Esophagus muscularis mucosa (tissue), 4 donors: ENCODE data around the gene KCTD11. TPM values are rescaled to one million over a fixed set of nuclear protein-coding genes. Genes with fewer than 3 reads are reported as not detected.

Experiments
- DNase-seq: peaks from one replicate; pipeline ENCODE4 v3.0.0-alpha.2; 2017; ENCODE audit errors: extremely low spot score
- H3K27ac ChIP-seq, 4 donors: fragments of 200-600 bp; sonication (generic); replicated peaks in 1 of 4; 1 replicate in 3 of 4; 2 replicates in 1 of 4; pipeline ENCODE4 v1.5.1; 2016 to 2019; ENCODE audit warnings: mild to moderate bottlenecking in 1 of 4
- H3K27me3 ChIP-seq, 4 donors: fragments of 200-600 bp; sonication (generic); one replicate each; pipeline versions ENCODE4 v1.5.1 to v1.6.0; 2016 to 2019
- H3K36me3 ChIP-seq, 4 donors: fragments of 200-600 bp; sonication (generic); one replicate each; pipeline ENCODE4 v1.5.1; 2016 to 2019
- H3K4me1 ChIP-seq, 4 donors: fragments of 200-600 bp; sonication (generic); one replicate each; pipeline ENCODE4 v1.5.1; 2016 to 2019
- H3K4me3 ChIP-seq, 4 donors: fragments of 200-600 bp; sonication (generic); 1 replicate in 2 of 4; 2 replicates in 2 of 4; pipeline ENCODE4 v1.5.1; 2016 to 2019; ENCODE audit warnings: mild to moderate bottlenecking in 4 of 4, moderate library complexity in 1 of 4
- H3K9me3 ChIP-seq, 4 donors: fragments of 200-600 bp; sonication (generic); 1 replicate in 3 of 4; 2 replicates in 1 of 4; pipeline ENCODE4 v1.5.1; 2016 to 2019
- EP300 ChIP-seq: sonication (generic); formaldehyde crosslinking; IDR thresholded peaks from one replicate; pipeline ENCODE4 v1.6.1; 2017; ENCODE audit warnings: antibody characterized with exemption
- POLR2A ChIP-seq: fragments of 450-650 bp; IDR thresholded peaks from one replicate; pipeline ENCODE4 v1.6.1; 2017; ENCODE audit warnings: antibody characterized with exemption, moderate library complexity, mild to moderate bottlenecking, low read depth
- POLR2AphosphoS5 ChIP-seq, 2 donors: sonication (generic); formaldehyde crosslinking; IDR thresholded peaks; one replicate each; pipeline ENCODE4 v1.6.1; 2017; ENCODE audit warnings: antibody characterized with exemption in 2 of 2
- WGBS: methylation state at CpG from one replicate; pipeline ENCODE4 v1.1.5; 2018; 5-methylcytosine and 5-hydroxymethylcytosine counted together
- intact Hi-C: fragments of 100-400 bp; cut with DNase I; formaldehyde crosslinking; loops from one replicate; pipeline ENCODE4 v1.15.1; 2023
- total RNA-seq, 4 donors: library from RNA; depleted of rRNA; stranded (reverse); fragments of >200 nt; gene quantifications; one replicate each; pipeline versions ENCODE4 v1.1.0 to v1.2.1, GENCODE V29; 2016
- TF ChIP-seq, protein P1 (sequence below), 3 experiments: fragments of 200-600 bp in 2 of 3; fragments of 450-650 bp in 1 of 3; sonication (generic) in 2 of 3; IDR thresholded peaks; one replicate each; pipeline ENCODE4 v1.5.1; 2017 to 2019; ENCODE audit warnings: antibody characterized with exemption in 3 of 3, mild to moderate bottlenecking in 2 of 3, moderate library complexity in 1 of 3

KCTD11 gene
- total RNA-seq, 4 donors from 2014 or later, result 9.1 to 18.2 (median 13.3) TPM

DNA sequence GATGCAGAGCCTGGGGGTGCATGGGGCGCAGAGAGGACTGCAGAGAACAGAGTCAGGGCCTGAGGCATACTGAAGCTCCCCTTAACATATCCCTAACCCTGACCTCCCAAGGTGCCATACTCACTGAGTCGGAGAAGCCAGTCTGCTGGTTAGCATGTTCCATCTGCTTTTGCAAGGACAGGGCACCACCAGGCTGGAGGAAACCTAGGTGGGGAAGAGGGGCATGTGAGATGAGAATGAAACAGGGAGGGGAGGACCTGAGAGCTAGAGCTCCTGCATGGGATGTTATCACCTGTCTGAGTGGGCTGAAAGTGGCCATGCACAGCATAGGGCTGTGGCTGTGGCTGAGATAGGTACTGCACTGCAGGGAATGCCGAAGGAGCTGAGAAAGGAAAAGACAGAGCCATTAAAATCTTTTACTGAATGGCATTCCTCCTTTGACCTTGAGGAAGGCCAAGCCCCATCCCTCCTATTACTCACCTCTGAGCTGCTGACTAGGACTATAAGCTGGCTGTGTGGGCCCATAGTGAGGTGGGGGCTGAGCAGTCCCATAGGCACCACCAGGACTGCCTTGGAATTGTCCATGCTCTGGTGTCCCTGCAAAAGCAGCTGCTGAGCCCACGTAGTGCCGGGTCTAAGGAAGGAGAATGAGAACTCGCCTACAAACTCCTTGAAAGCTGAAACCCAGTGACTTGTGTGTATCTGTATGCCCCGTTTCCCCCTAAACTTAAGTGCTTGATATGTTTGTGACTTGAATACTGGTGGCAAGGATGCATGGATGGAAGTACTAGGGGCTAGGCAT lies 38.7 kb upstream of the KCTD11 start:
- TF ChIP-seq POLR2A, result no peak
- TF ChIP-seq, protein P1, sequence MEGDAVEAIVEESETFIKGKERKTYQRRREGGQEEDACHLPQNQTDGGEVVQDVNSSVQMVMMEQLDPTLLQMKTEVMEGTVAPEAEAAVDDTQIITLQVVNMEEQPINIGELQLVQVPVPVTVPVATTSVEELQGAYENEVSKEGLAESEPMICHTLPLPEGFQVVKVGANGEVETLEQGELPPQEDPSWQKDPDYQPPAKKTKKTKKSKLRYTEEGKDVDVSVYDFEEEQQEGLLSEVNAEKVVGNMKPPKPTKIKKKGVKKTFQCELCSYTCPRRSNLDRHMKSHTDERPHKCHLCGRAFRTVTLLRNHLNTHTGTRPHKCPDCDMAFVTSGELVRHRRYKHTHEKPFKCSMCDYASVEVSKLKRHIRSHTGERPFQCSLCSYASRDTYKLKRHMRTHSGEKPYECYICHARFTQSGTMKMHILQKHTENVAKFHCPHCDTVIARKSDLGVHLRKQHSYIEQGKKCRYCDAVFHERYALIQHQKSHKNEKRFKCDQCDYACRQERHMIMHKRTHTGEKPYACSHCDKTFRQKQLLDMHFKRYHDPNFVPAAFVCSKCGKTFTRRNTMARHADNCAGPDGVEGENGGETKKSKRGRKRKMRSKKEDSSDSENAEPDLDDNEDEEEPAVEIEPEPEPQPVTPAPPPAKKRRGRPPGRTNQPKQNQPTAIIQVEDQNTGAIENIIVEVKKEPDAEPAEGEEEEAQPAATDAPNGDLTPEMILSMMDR (IDR thresholded peaks at IDR 0.05), result peak in 1 of 3 experiments; percentile 17
- intact Hi-C loops, result no loop called here
- WGBS, result 89% methylated on average over 7 of the region's 7 CpGs
- Histone ChIP-seq H3K4me1 (peaks cover 56 to 73% (median 67%) of the 10 kb centered on the region in 4 donors), H3K27ac (peak overlapping the region; percentile 84 to 94 (median 93)), H3K9me3 (no peaks in the 10 kb centered on the region), H3K4me3 (no peak overlapping the region), H3K36me3 (peaks cover 56 to 75% (median 65%) of the 10 kb centered on the region in 4 donors), H3K27me3 (no peaks in the 10 kb centered on the region)
- no peak for DNase-seq

DNA sequence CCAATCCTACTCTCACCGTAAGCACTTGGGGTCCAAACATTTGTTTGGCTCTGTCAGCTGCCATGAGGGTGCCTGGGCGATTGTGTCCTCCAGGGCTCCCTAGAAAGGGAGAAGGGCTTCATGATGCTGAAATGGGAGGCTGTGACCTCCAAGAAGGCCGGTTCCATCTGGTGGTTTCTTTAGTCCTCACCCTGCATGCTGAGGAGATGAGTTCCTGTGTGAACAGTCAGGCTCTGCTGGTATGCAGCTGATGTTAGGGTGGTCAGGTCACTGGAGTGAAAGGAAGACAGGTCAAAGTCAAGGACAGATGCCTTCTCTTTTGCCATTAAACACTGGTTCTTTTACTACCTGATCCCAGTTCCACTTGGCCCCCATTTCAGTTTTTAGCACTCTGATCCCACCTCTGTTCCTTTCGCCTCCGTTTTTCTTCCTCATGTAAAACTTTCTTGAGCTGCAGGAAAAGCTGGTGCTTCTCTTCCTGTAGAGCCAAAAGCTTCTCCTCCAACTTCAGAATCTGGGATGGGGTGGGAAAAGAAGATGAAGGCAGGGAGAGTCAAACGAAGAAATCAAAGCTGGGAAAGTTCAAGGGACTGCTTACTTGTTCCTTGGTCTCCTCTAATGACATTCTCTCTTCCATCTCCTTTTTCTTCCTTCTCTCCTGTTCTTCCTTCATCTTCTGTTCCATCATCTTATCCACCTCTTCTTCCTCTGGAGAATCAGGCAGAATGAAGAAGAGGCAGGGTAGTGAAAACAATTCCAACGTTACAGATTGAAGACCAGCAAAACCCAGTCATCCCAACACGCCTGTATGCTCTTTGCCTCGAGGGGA lies 37.9 kb upstream of the KCTD11 start:
- H3K4me1 ChIP-seq, result peaks cover 53 to 64% (median 60%) of the 10 kb centered on the region in 4 donors
- peaks cover 64 to 84% (median 74%) of the 10 kb centered on the region in 4 donors for H3K36me3 ChIP-seq
- intact Hi-C loops, result no loop called here

DNA sequence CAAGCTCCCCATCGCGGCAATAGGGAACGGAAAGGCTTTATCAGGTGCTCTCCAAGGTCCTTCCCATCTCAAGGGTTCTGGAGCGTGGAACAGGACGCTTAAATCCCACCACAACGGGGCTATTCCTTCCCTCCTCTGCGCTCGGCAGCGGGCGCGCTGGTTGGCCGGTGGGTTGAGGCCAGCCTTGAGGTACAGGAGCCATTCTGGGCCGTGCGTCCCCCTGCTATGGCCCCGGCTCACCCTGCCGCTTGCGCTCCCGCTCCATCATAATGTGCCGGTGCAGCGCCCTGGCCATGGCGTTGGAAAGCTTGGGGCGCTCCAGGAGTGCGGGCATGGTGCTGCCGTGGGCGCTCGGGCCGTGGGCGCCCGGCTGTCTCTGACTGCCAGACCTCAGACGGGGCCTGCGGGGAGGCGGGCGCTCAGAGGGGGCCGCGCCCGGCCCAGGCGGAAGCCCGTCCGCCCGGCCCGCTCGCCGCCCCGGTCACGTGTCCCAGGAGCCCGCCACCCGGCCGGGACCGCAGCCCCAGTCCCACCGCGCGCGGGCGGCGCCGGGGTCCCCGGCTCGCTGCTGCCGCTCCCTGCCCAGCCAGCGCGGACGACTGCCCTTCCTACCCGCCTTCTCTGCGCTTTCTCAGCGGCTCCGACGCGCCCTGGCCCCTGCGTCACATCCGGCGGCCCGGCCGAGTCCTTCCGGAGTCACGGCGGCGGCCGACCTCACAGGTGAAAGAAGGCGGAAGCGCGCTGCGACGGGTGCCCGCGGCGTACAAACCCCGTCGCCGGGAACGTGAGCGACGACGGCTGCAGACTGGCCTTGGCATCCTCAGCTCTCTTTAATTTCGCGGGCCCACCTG lies 37.0 kb upstream of the KCTD11 start, which contains the start of gene GPS2:
Gene GPS2, minus strand, starts transcription at position 642 of the 851 bp plus-strand sequence. Its CDS starts 308 bp downstream, at position 334.
- Histone ChIP-seq H3K27ac (peak within 1 kb of the TSS; percentile 84 to 94 (median 93)), H3K4me3 (peak within 1 kb of the TSS; percentile 74 to 93 (median 90)), H3K4me1 (peaks cover 45 to 56% (median 52%) of the 10 kb centered on the region in 4 donors), H3K36me3 (peaks cover 59 to 86% (median 73%) of the 10 kb centered on the region in 4 donors), H3K27me3 (no peaks in the 10 kb centered on the region), H3K9me3 (no peaks in the 10 kb centered on the region)
- TF ChIP-seq EP300 (no peak), POLR2AphosphoS5 (IDR thresholded peaks at IDR 0.05) (peak; percentile 97 to 99), POLR2A (peak; percentile 17)
- TF ChIP-seq, protein P1 (IDR thresholded peaks at IDR 0.05), result peak in 1 of 3 experiments; percentile 7
- intact Hi-C loops, result no loop called here
- DNase-seq, result peak; percentile 98
- WGBS, result under 1% methylated on average over 18 of the region's 95 CpGs

More for the DNA sequence above, 37.9 kb upstream of the KCTD11 start:
- peak overlapping the region; percentile 74 to 93 (median 90) for H3K4me3 ChIP-seq
- H3K27me3 ChIP-seq, result no peaks in the 10 kb centered on the region
- DNase-seq, result no peak
- TF ChIP-seq, protein P1 (IDR thresholded peaks at IDR 0.05), result no peak
- no peak for TF ChIP-seq POLR2AphosphoS5 (IDR thresholded peaks at IDR 0.05)
- TF ChIP-seq POLR2A, result no peak
- TF ChIP-seq EP300, result no peak
- 42% methylated on average over 9 of the region's 9 CpGs for WGBS
- H3K9me3 ChIP-seq, result no peaks in the 10 kb centered on the region
- peak overlapping the region; percentile 84 to 94 (median 93) for H3K27ac ChIP-seq

DNA sequence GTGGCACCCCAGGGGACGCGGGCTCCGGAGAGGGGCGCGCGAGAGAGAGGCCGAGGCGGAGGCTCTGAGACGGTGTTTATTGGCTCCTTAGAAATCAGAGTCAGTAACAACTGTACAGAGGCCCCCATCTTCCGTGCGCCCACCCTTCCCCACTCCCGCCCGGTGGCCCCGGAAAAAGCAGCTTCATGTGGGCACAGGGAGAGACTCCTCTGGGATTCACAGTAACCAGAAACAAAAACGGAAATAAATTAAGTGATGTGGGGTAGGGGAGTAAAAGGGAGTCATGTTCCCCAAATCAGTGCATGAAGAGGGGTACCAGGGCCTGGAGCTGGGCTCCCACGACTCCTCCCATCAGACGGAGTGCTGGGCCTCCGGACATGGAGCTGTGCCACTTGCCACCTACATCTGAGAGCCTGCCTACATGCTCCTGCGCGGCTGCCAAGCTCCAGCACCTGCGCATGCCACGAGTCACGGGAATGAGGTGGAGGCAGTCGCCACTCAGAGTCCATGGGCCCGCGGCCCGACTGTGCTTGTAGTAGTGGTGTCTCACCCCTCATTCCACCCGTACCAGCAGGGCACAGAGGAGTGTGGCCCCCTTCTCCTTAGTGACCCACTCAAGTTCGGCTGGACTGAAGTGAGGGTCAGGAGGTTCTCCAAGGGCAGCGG lies 36.3 kb upstream of the KCTD11 start:
- Histone ChIP-seq H3K27me3 (no peaks in the 10 kb centered on the region), H3K4me1 (peaks cover 37 to 48% (median 44%) of the 10 kb centered on the region in 4 donors), H3K27ac (peak overlapping the region; percentile 84 to 94 (median 93)), H3K9me3 (no peaks in the 10 kb centered on the region), H3K4me3 (peak overlapping the region; percentile 74 to 93 (median 90)), H3K36me3 (peaks cover 58 to 86% (median 73%) of the 10 kb centered on the region in 4 donors)
- WGBS, result 41% methylated on average over 29 of the region's 30 CpGs
- intact Hi-C loops, result no loop called here
- no peak for DNase-seq
- TF ChIP-seq, protein P1 (IDR thresholded peaks at IDR 0.05), result no peak
- TF ChIP-seq POLR2AphosphoS5 (IDR thresholded peaks at IDR 0.05) (no peak), POLR2A (no peak), EP300 (no peak)
